H1 (cell line): ENCODE results near the gene GRIN2C. TPM values are rescaled to one million over a fixed set of nuclear protein-coding genes. Genes with fewer than 3 reads are reported as not detected.

ENCODE experiments used
- ASH2L ChIP-seq: fragments of 200-600, 300-600 bp; sonication (generic); IDR thresholded peaks from one replicate; pipeline ENCODE4 v1.7.1; 2017; ENCODE audit warnings: low read length
- ATF3 ChIP-seq: IDR thresholded peaks from 2 replicates; pipeline ENCODE4 v1.6.1; 2011; ENCODE audit warnings: low read depth, mild to moderate bottlenecking, low read length; ENCODE audit not compliant: insufficient read depth
- EGR1 ChIP-seq: IDR thresholded peaks from 2 replicates; pipeline ENCODE4 v1.6.1; 2011; ENCODE audit warnings: low read depth, low read length, borderline replicate concordance
- MAFK ChIP-seq: IDR thresholded peaks from 2 replicates; pipeline ENCODE4 v1.6.1; 2012; ENCODE audit warnings: low read depth, mild to moderate bottlenecking, improper control_type of control experiment, low read length
- RBBP5 ChIP-seq: IDR thresholded peaks from 2 replicates; pipeline ENCODE4 v1.7.1; 2012; ENCODE audit warnings: low read depth, mild to moderate bottlenecking, inconsistent platforms, low read length, moderate library complexity, borderline replicate concordance
- SAP30 ChIP-seq: fragments of 300-600 bp; sonication (generic); IDR thresholded peaks from 2 replicates; pipeline ENCODE4 v1.7.1; 2012; ENCODE audit warnings: low read length, moderate library complexity, mild to moderate bottlenecking, inconsistent platforms; ENCODE audit not compliant: insufficient read depth, insufficient replicate concordance
- SIX5 ChIP-seq: IDR thresholded peaks from 2 replicates; pipeline ENCODE4 v1.6.1; 2011; ENCODE audit warnings: mild to moderate bottlenecking, low read depth, low read length
- SRF ChIP-seq: IDR thresholded peaks from 2 replicates; pipeline ENCODE4 v1.6.1; 2011; ENCODE audit warnings: mild to moderate bottlenecking, low read depth, low read length, moderate library complexity
- USF2 ChIP-seq: IDR thresholded peaks from 2 replicates; pipeline ENCODE4 v1.6.1; 2011; ENCODE audit warnings: low read length, improper control_type of control experiment
- polyA plus RNA-seq, 7 experiments: library from polyadenylated mRNA; depleted of rRNA in 3 of 7; stranded (reverse) in 5 of 7; unstranded in 2 of 7; fragments of >200 nt in 5 of 7; fragments of 200-250 nt in 2 of 7; gene quantifications; 1 replicate in 5 of 7; 2 replicates in 1 of 7; 4 replicates in 1 of 7; pipeline versions ENCODE4 v1.2.1 to v1.2.3, GENCODE V29; 2011 to 2013; ENCODE audit warnings: missing spikeins in 2 of 7, mixed read lengths in 2 of 7
- total RNA-seq: library from RNA; stranded (reverse); fragmentation: NEBNext Ultra II Directional; extraction: Animal tissue kit (Norgen Biotek cat#: 25700); gene quantifications from 2 replicates; pipeline ENCODE4 v1.2.1, GENCODE V29; 2021

GRIN2C gene
- total and polyA plus RNA-seq, 2 of the 8 experiments (the other 6 are each of a cell fraction or from before 2014, with no cell fraction given): 0.06 to 0.07 TPM

- TF ChIP-seq USF2 (no peak), SAP30 (no peak), SIX5 (no peak), MAFK (no peak), SRF (no peak), ATF3 (no peak), EGR1 (no peak), RBBP5 (no peak), ASH2L (no peak)
These were observed 31.9 kb downstream of the GRIN2C start (continued) for GRCh38 chr17:74827800-74828199.
